H1 (cell line): ENCODE data around the gene VENTX. TPM values are rescaled to one million over a fixed set of nuclear protein-coding genes. Genes with fewer than 3 reads are reported as not detected.

Experiments
- KDM4A ChIP-seq: IDR thresholded peaks from one replicate; pipeline ENCODE4 v1.7.1; 2012; ENCODE audit warnings: low read depth, mild to moderate bottlenecking, moderate library complexity, low read length, inconsistent platforms; ENCODE audit not compliant: severe bottlenecking
- MAFK ChIP-seq: IDR thresholded peaks from 2 replicates; pipeline ENCODE4 v1.6.1; 2012; ENCODE audit warnings: low read depth, mild to moderate bottlenecking, improper control_type of control experiment, low read length
- POLR2AphosphoS5 ChIP-seq: IDR thresholded peaks from 2 replicates; pipeline ENCODE4 v1.6.1; 2011; ENCODE audit warnings: low read depth, low read length
- POU5F1 ChIP-seq: IDR thresholded peaks from 2 replicates; pipeline ENCODE4 v1.6.1; 2011; ENCODE audit warnings: low read depth, mild to moderate bottlenecking, low read length, moderate library complexity
- RNF2 ChIP-seq: fragments of 200-900, 300-1000 bp; sonication (generic); IDR thresholded peaks from 2 replicates; pipeline ENCODE4 v1.7.1; 2016; ENCODE audit warnings: borderline replicate concordance, low read depth, mild to moderate bottlenecking, antibody characterized with exemption, low read length; ENCODE audit not compliant: poor library complexity, severe bottlenecking; ENCODE audit errors: missing control alignments
- SIN3A ChIP-seq, 2 experiments: IDR thresholded peaks in 1 of 2; conservative IDR thresholded peaks in 1 of 2; 2 replicates each; pipeline ENCODE4 v1.6.1; 2011 to 2012; ENCODE audit warnings: low read length in 2 of 2, improper control_type of control experiment in 1 of 2, low read depth in 1 of 2, mild to moderate bottlenecking in 1 of 2
- SP4 ChIP-seq: IDR thresholded peaks from 2 replicates; pipeline ENCODE4 v1.6.1; 2012; ENCODE audit warnings: low read length, inconsistent platforms
- TAF1 ChIP-seq: IDR thresholded peaks from 2 replicates; pipeline ENCODE4 v1.6.1; 2011; ENCODE audit warnings: mild to moderate bottlenecking, low read depth, low read length
- polyA plus RNA-seq, 7 experiments: library from polyadenylated mRNA; depleted of rRNA in 3 of 7; stranded (reverse) in 5 of 7; unstranded in 2 of 7; fragments of >200 nt in 5 of 7; fragments of 200-250 nt in 2 of 7; gene quantifications; 1 replicate in 5 of 7; 2 replicates in 1 of 7; 4 replicates in 1 of 7; pipeline versions ENCODE4 v1.2.1 to v1.2.3, GENCODE V29; 2011 to 2013; ENCODE audit warnings: missing spikeins in 2 of 7, mixed read lengths in 2 of 7
- total RNA-seq: library from RNA; stranded (reverse); fragmentation: NEBNext Ultra II Directional; extraction: Animal tissue kit (Norgen Biotek cat#: 25700); gene quantifications from 2 replicates; pipeline ENCODE4 v1.2.1, GENCODE V29; 2021

The VENTX gene
- total and polyA plus RNA-seq, 2 of the 8 experiments (the other 6 are each of a cell fraction or from before 2014, with no cell fraction given), result 5.6 TPM

- TF ChIP-seq RNF2, result no peak
- no peak for TF ChIP-seq POU5F1
- no peak for TF ChIP-seq MAFK
- no peak for TF ChIP-seq KDM4A
- TF ChIP-seq SIN3A (conservative IDR thresholded peaks at IDR 0.05 in 1 of 2, IDR thresholded peaks at IDR 0.05 in 1 of 2; ENCODE audit: low read depth in 1 of 2, low read length in 2 of 2), result no peak
- no peak for TF ChIP-seq SP4
- TF ChIP-seq POLR2AphosphoS5, result no peak
- no peak for TF ChIP-seq TAF1
Measured at GRCh38 chr10:133209117-133209516, 28.5 kb upstream of the VENTX start (continued).
